Liver (tissue), 3 donors: Measurements from ENCODE around the gene DUOXA1.
"Not testable (repeated sequence)": the region's sequence is repeated elsewhere in the genome, so short reads cannot be mapped to it uniquely, and the experiment has no call there.

Experiments
- ATF3 ChIP-seq: IDR thresholded peaks from 2 replicates; pipeline ENCODE4 v1.6.1; 2016; ENCODE audit warnings: antibody characterized with exemption
- CTCF ChIP-seq: fragments of 150-350 bp; IDR thresholded peaks from 2 replicates; pipeline ENCODE4 v1.5.1; 2017; ENCODE audit warnings: improper control_type of control experiment, low read depth, low read length; ENCODE audit not compliant: missing input control
- EGR1 ChIP-seq, 2 donors: IDR thresholded peaks; 2 replicates each; pipeline ENCODE4 v1.6.1; 2016 to 2018; ENCODE audit warnings: antibody characterized with exemption in 2 of 2, low read depth in 2 of 2
- FOXA1 ChIP-seq: IDR thresholded peaks from 2 replicates; pipeline ENCODE4 v1.6.1; 2016; ENCODE audit warnings: antibody characterized with exemption
- GABPA ChIP-seq, 2 donors: IDR thresholded peaks in 1 of 2; conservative IDR thresholded peaks in 1 of 2; 2 replicates each; pipeline ENCODE4 v1.6.1; 2016; ENCODE audit warnings: antibody characterized with exemption in 2 of 2, mild to moderate bottlenecking in 1 of 2, moderate library complexity in 1 of 2
- HNF4G ChIP-seq: IDR thresholded peaks from 2 replicates; pipeline ENCODE4 v1.6.1; 2016; ENCODE audit warnings: antibody characterized with exemption
- JUND ChIP-seq, 2 donors: IDR thresholded peaks; 2 replicates each; pipeline ENCODE4 v1.6.1; 2016; ENCODE audit warnings: antibody characterized with exemption in 2 of 2
- MAX ChIP-seq: IDR thresholded peaks from 2 replicates; pipeline ENCODE4 v1.6.1; 2016; ENCODE audit warnings: antibody characterized with exemption
- RAD21 ChIP-seq, 2 donors: IDR thresholded peaks; 2 replicates each; pipeline ENCODE4 v1.6.1; 2016; ENCODE audit warnings: antibody characterized with exemption in 2 of 2, mild to moderate bottlenecking in 2 of 2
- REST ChIP-seq: IDR thresholded peaks from 2 replicates; pipeline ENCODE4 v1.6.1; 2016; ENCODE audit warnings: antibody characterized with exemption, mild to moderate bottlenecking
- SP1 ChIP-seq: IDR thresholded peaks from 2 replicates; pipeline ENCODE4 v1.6.1; 2018; ENCODE audit warnings: antibody characterized with exemption, mild to moderate bottlenecking
- TAF1 ChIP-seq: conservative IDR thresholded peaks from 2 replicates; pipeline ENCODE4 v1.6.1; 2016; ENCODE audit warnings: antibody characterized with exemption, mild to moderate bottlenecking
- YY1 ChIP-seq: IDR thresholded peaks from 2 replicates; pipeline ENCODE4 v1.6.1; 2016; ENCODE audit warnings: antibody characterized with exemption, mild to moderate bottlenecking
- ZBTB33 ChIP-seq: IDR thresholded peaks from 2 replicates; pipeline ENCODE4 v1.6.1; 2016; ENCODE audit warnings: antibody characterized with exemption
- donor health status: healthy.
- donor health status: healthy.

GRCh38 chr15:45077391-45077790 is 52.3 kb downstream of the DUOXA1 start:
- TF ChIP-seq TAF1; RAD21 (IDR thresholded peaks at IDR 0.05); CTCF; MAX; REST; JUND (IDR thresholded peaks at IDR 0.05); SP1; ATF3; GABPA (IDR thresholded peaks at IDR 0.05 in 1 of 2, conservative IDR thresholded peaks at IDR 0.05 in 1 of 2); ZBTB33; EGR1 (IDR thresholded peaks at IDR 0.05; ENCODE audit: low read depth in 2 of 2); FOXA1; HNF4G: not testable (repeated sequence)
- peak; percentile 70 for TF ChIP-seq YY1
